IMR-90 (cell line): ENCODE data around the gene DCHS2. TPM values are rescaled to one million over a fixed set of nuclear protein-coding genes. Genes with fewer than 3 reads are reported as not detected.

ENCODE experiments used
- ATAC-seq: fragments of 200-7000 bp; cut with Tn5 transposase; 2 replicates; pipeline ENCODE4 v1.9.1; 2020; ENCODE audit warnings: low read depth, mild to moderate bottlenecking, moderate library complexity
- BruUV-seq: library from RNA; stranded (reverse); fragments of 400-500 nt; replicated peaks from 2 replicates; lab custom pipeline; 2021; lab: Mats Ljungman, UMichigan
- CTCF ChIA-PET: fragments of 300-600 bp; formaldehyde crosslinking; extraction: SDS; loops from one replicate; lab custom pipeline; 2021; ENCODE audit warnings: antibody characterized with exemption; lab: Yijun Ruan, JAX
- POLR2A ChIA-PET: fragments of 300-600 bp; sonication (Branson Sonifier 250); formaldehyde crosslinking; loops from one replicate; lab custom pipeline; 2022; ENCODE audit warnings: antibody characterized with exemption; ENCODE audit not compliant: unreplicated experiment; lab: Charles Lee
- DNase-seq: peaks from one replicate; pipeline ENCODE4 v3.0.0; 2013
- H2AFZ ChIP-seq: replicated peaks from 2 replicates; pipeline ENCODE3; 2013; ENCODE audit warnings: low read length, mild to moderate bottlenecking; ENCODE audit not compliant: poor library complexity
- H2AK5ac ChIP-seq: 2 replicates; pipeline ENCODE4 v1.6.1; 2013; ENCODE audit warnings: low read depth, low read length, inconsistent platforms
- H2AK9ac ChIP-seq: replicated peaks from 2 replicates; pipeline ENCODE3; 2013; ENCODE audit warnings: mild to moderate bottlenecking, low read depth, low read length, moderate library complexity; ENCODE audit not compliant: poor library complexity
- H2BK120ac ChIP-seq: 2 replicates; pipeline ENCODE4 v1.6.1; 2013; ENCODE audit warnings: low read depth, low read length, inconsistent platforms
- H2BK15ac ChIP-seq: 3 replicates; pipeline ENCODE4 v1.6.1; 2013; ENCODE audit warnings: low read depth, low read length, inconsistent platforms
- H2BK20ac ChIP-seq: 2 replicates; pipeline ENCODE4 v1.6.1; 2013; ENCODE audit warnings: low read depth, mild to moderate bottlenecking, inconsistent platforms, low read length, moderate library complexity
- H2BK5ac ChIP-seq: 2 replicates; pipeline ENCODE4 v1.6.1; 2013; ENCODE audit warnings: mild to moderate bottlenecking, low read depth, low read length, inconsistent platforms; ENCODE audit not compliant: poor library complexity, severe bottlenecking
- H3K14ac ChIP-seq: replicated peaks from 2 replicates; pipeline ENCODE4 v1.6.1; 2013; ENCODE audit warnings: low read depth, low read length, inconsistent platforms
- H3K18ac ChIP-seq: 2 replicates; pipeline ENCODE4 v1.6.1; 2013; ENCODE audit warnings: low read depth, low read length, control low read depth
- H3K23ac ChIP-seq: 2 replicates; pipeline ENCODE4 v1.6.1; 2013; ENCODE audit warnings: low read depth, low read length, inconsistent platforms
- H3K27ac ChIP-seq: 2 replicates; pipeline ENCODE4 v1.5.1; 2013; ENCODE audit warnings: mild to moderate bottlenecking, control low read depth, low read length; ENCODE audit not compliant: insufficient read depth
- H3K27me3 ChIP-seq: 2 replicates; pipeline ENCODE4 v1.6.1; 2013; ENCODE audit warnings: low read length; ENCODE audit not compliant: control insufficient read depth, insufficient read depth
- H3K36me3 ChIP-seq: 2 replicates; pipeline ENCODE4 v1.6.1; 2013; ENCODE audit warnings: low read length, mixed read lengths; ENCODE audit not compliant: control insufficient read depth, insufficient read depth
- H3K4ac ChIP-seq: 2 replicates; pipeline ENCODE4 v1.6.1; 2013; ENCODE audit warnings: low read depth, low read length, inconsistent platforms
- H3K4me1 ChIP-seq: 2 replicates; pipeline ENCODE4 v1.6.1; 2013; ENCODE audit warnings: low read length, mixed read lengths; ENCODE audit not compliant: control insufficient read depth, insufficient read depth
- H3K4me2 ChIP-seq: 2 replicates; pipeline ENCODE4 v1.6.1; 2013; ENCODE audit warnings: low read depth, mild to moderate bottlenecking, control low read depth, low read length, moderate library complexity
- H3K4me3 ChIP-seq: 2 replicates; pipeline ENCODE4 v1.5.1; 2013; ENCODE audit warnings: low read depth, mild to moderate bottlenecking, control low read depth, low read length, moderate library complexity; ENCODE audit not compliant: insufficient read depth
- H3K56ac ChIP-seq: 2 replicates; pipeline ENCODE4 v1.6.1; 2013; ENCODE audit warnings: low read length, inconsistent platforms; ENCODE audit not compliant: insufficient read depth; ENCODE audit errors: extremely low read depth
- H3K79me1 ChIP-seq, 2 experiments: 2 replicates each; pipeline ENCODE4 v1.6.1; 2013; ENCODE audit warnings: low read length in 2 of 2, inconsistent platforms in 1 of 2, low read depth in 1 of 2
- H3K9ac ChIP-seq: 2 replicates; pipeline ENCODE4 v1.6.1; 2013; ENCODE audit warnings: low read depth, low read length, control low read depth
- H3K9me1 ChIP-seq: 2 replicates; pipeline ENCODE4 v1.6.1; 2013; ENCODE audit warnings: low read length, inconsistent platforms; ENCODE audit not compliant: insufficient read depth
- H3K9me3 ChIP-seq: 2 replicates; pipeline ENCODE4 v1.6.1; 2013; ENCODE audit warnings: low read length; ENCODE audit not compliant: control insufficient read depth, insufficient read depth
- H4K20me1 ChIP-seq: 2 replicates; pipeline ENCODE4 v1.6.1; 2013; ENCODE audit warnings: low read length, inconsistent platforms; ENCODE audit not compliant: insufficient read depth
- H4K5ac ChIP-seq: 2 replicates; pipeline ENCODE4 v1.6.1; 2013; ENCODE audit warnings: mild to moderate bottlenecking, low read depth, low read length, control low read depth
- H4K8ac ChIP-seq, 2 experiments: 2 replicates each; pipeline ENCODE4 v1.6.1; 2013; ENCODE audit warnings: low read depth in 2 of 2, low read length in 2 of 2, control low read depth in 1 of 2, inconsistent platforms in 1 of 2
- H4K91ac ChIP-seq: 2 replicates; pipeline ENCODE4 v1.6.1; 2013; ENCODE audit warnings: low read depth, low read length, inconsistent platforms; ENCODE audit not compliant: insufficient read depth
- BHLHE40 ChIP-seq: fragments of 150-350 bp; IDR thresholded peaks from 2 replicates; pipeline ENCODE4 v1.6.1; 2016; ENCODE audit warnings: mild to moderate bottlenecking, low read depth, low read length
- CEBPB ChIP-seq: IDR thresholded peaks from 2 replicates; pipeline ENCODE4 v1.6.1; 2012; ENCODE audit warnings: low read depth, low read length, improper control_type of control experiment
- CHD1 ChIP-seq: IDR thresholded peaks from 2 replicates; pipeline ENCODE4 v1.6.1; 2012; ENCODE audit warnings: low read depth, low read length, improper control_type of control experiment
- FOS ChIP-seq: fragments of 150-350 bp; IDR thresholded peaks from 2 replicates; pipeline ENCODE4 v1.6.1; 2016; ENCODE audit warnings: low read depth, low read length
- MAFK ChIP-seq: IDR thresholded peaks from 2 replicates; pipeline ENCODE4 v1.6.1; 2012; ENCODE audit warnings: low read depth, low read length, improper control_type of control experiment
- MAZ ChIP-seq: IDR thresholded peaks from 2 replicates; pipeline ENCODE4 v1.6.1; 2012; ENCODE audit warnings: low read depth, mild to moderate bottlenecking, low read length, improper control_type of control experiment, moderate library complexity, borderline replicate concordance
- MXI1 ChIP-seq: IDR thresholded peaks from 2 replicates; pipeline ENCODE4 v1.6.1; 2012; ENCODE audit warnings: low read depth, mild to moderate bottlenecking, low read length, moderate library complexity, borderline replicate concordance
- NFE2L2 ChIP-seq: fragments of 150-350 bp; IDR thresholded peaks from 2 replicates; pipeline ENCODE4 v1.6.1; 2016; ENCODE audit warnings: low read depth, mild to moderate bottlenecking, low read length
- POLR2A ChIP-seq: IDR thresholded peaks from 2 replicates; pipeline ENCODE4 v1.6.1; 2012; ENCODE audit warnings: mild to moderate bottlenecking, low read depth, low read length
- RAD21 ChIP-seq: IDR thresholded peaks from 2 replicates; pipeline ENCODE4 v1.6.1; 2012; ENCODE audit warnings: low read length, improper control_type of control experiment
- RCOR1 ChIP-seq: IDR thresholded peaks from 2 replicates; pipeline ENCODE4 v1.6.1; 2012; ENCODE audit warnings: mild to moderate bottlenecking, low read length, improper control_type of control experiment; ENCODE audit not compliant: insufficient replicate concordance
- RFX5 ChIP-seq: IDR thresholded peaks from 2 replicates; pipeline ENCODE4 v1.8.0; 2012; ENCODE audit warnings: low read depth, mild to moderate bottlenecking, low read length, moderate library complexity
- SMC3 ChIP-seq: fragments of 150-350 bp; IDR thresholded peaks from 2 replicates; pipeline ENCODE4 v1.6.1; 2016; ENCODE audit warnings: low read depth, mild to moderate bottlenecking, antibody characterized with exemption, low read length, moderate library complexity
- WGBS, 2 experiments: methylation state at CpG; one replicate each; pipeline versions ENCODE4 v1.1.5 to v1.1.7; 2013; ENCODE audit warnings: missing lambda C conversion rate in 2 of 2; ENCODE audit not compliant: insufficient read length in 1 of 2; ENCODE audit errors: extremely low coverage in 2 of 2; 5-methylcytosine and 5-hydroxymethylcytosine counted together
- dilution Hi-C: fragments of 300-500 bp; cut with HindIII; formaldehyde crosslinking; loops from one replicate; pipeline ENCODE4 v1.14.3; 2018; ENCODE audit warnings: low sequenced_read_pairs; ENCODE audit not compliant: unreplicated experiment
- in situ Hi-C: fragments of 300-500 bp; cut with MboI; formaldehyde crosslinking; loops from 3 replicates; pipeline ENCODE4 v1.14.3; 2019; ENCODE audit warnings: low sequenced_read_pairs, inconsistent platforms, mixed read lengths
- intact Hi-C: fragments of 100-400 bp; cut with micrococcal nuclease; formaldehyde crosslinking; loops from 2 replicates; pipeline ENCODE4 v1.10.0; 2022
- polyA plus RNA-seq, 3 experiments: library from polyadenylated mRNA; depleted of rRNA; stranded (reverse); fragments of >200 nt; gene quantifications; 2 replicates each; pipeline ENCODE4 v1.2.3, GENCODE V29; 2012; ENCODE audit warnings: low replicate concordance in 1 of 3
- total RNA-seq: library from RNA; depleted of rRNA; stranded (reverse); fragments of >200 nt; gene quantifications from 2 replicates; pipeline ENCODE4 v1.2.3, GENCODE V29; 2012
- TF ChIP-seq, protein P1 (sequence below): conservative IDR thresholded peaks from 2 replicates; pipeline ENCODE4 v1.5.1; 2012; ENCODE audit warnings: mild to moderate bottlenecking, low read depth, low read length, improper control_type of control experiment
- TF ChIP-seq, protein P2 (sequence below): fragments of 150-350 bp; IDR thresholded peaks from 2 replicates; pipeline ENCODE4 v1.6.1; 2016; ENCODE audit warnings: low read depth, mild to moderate bottlenecking, low read length, moderate library complexity, borderline replicate concordance
- TF ChIP-seq, protein P3 (sequence below): fragments of 150-350 bp; IDR thresholded peaks from 2 replicates; pipeline ENCODE4 v1.6.1; 2017; ENCODE audit warnings: mild to moderate bottlenecking, antibody characterized with exemption, low read length, low read depth

The DCHS2 gene
- total and polyA plus RNA-seq, 2 of the 4 experiments (the other 2 are of a cell fraction): not detected

DNA sequence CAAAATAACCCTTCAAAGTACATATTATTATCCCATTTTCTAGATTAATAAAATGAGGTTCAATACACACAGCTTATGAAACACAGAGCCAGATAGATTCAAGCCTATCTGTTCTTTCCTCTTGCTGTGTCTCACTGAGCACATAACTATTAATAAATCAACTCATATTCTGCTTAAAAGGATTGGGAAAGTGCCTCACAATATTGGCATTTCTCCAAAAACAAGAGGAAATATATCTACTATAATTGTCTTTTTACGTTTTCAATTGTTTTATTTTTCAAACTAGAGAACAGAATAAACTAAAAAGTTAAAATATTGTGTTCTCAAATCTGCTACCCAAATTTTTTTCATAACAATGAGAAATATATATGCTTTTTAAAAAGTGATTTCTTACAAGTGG lies 15.8 kb downstream of the DCHS2 start:
- H4K8ac ChIP-seq: no peak overlapping the region
- no peaks in the 10 kb centered on the region for H3K9me3 ChIP-seq
- no CpG with 5 or more reads among the region's 1 CpG for WGBS, 2 experiments
- no peak overlapping the region for H3K27ac ChIP-seq
- no TSS peak for BruUV-seq
- no peak overlapping the region for H2BK15ac ChIP-seq
- no peak overlapping the region for H2BK5ac ChIP-seq
- no peak overlapping the region for H3K23ac ChIP-seq
- H3K9ac ChIP-seq: no peak overlapping the region
- no peaks in the 10 kb centered on the region for H3K79me1 ChIP-seq
- H3K36me3 ChIP-seq: no peaks in the 10 kb centered on the region
- POLR2A ChIA-PET: no interaction called here
- H2AK5ac ChIP-seq: no peak overlapping the region
- no peak overlapping the region for H3K4me3 ChIP-seq
- H3K9me1 ChIP-seq: no peaks in the 10 kb centered on the region
- H2BK120ac ChIP-seq: no peak overlapping the region
- no peak overlapping the region for H2AFZ ChIP-seq
- H4K20me1 ChIP-seq: no peaks in the 10 kb centered on the region
- H3K4me1 ChIP-seq: no peaks in the 10 kb centered on the region
- dilution Hi-C loops: no loop called here
- DNase-seq: no peak
- CTCF ChIA-PET: interaction anchor here (1.1 kb wide), 1 partner anchor 12 kb away, joined by 3 read pairs; no protein-coding TSS in a partner anchor
- no peak overlapping the region for H3K4ac ChIP-seq
- H4K5ac ChIP-seq: no peak overlapping the region
- H3K56ac ChIP-seq: no peak overlapping the region
- no peak overlapping the region for H3K4me2 ChIP-seq
- intact Hi-C loops: no loop called here
- H2AK9ac ChIP-seq: no peak overlapping the region
- no peak overlapping the region for H4K91ac ChIP-seq
- TF ChIP-seq MAFK: no peak
- TF ChIP-seq POLR2A: no peak
- no peak for TF ChIP-seq RAD21
- no peak for TF ChIP-seq RCOR1
- TF ChIP-seq, protein P1, sequence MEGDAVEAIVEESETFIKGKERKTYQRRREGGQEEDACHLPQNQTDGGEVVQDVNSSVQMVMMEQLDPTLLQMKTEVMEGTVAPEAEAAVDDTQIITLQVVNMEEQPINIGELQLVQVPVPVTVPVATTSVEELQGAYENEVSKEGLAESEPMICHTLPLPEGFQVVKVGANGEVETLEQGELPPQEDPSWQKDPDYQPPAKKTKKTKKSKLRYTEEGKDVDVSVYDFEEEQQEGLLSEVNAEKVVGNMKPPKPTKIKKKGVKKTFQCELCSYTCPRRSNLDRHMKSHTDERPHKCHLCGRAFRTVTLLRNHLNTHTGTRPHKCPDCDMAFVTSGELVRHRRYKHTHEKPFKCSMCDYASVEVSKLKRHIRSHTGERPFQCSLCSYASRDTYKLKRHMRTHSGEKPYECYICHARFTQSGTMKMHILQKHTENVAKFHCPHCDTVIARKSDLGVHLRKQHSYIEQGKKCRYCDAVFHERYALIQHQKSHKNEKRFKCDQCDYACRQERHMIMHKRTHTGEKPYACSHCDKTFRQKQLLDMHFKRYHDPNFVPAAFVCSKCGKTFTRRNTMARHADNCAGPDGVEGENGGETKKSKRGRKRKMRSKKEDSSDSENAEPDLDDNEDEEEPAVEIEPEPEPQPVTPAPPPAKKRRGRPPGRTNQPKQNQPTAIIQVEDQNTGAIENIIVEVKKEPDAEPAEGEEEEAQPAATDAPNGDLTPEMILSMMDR: no peak
- no peak for TF ChIP-seq MAZ
- TF ChIP-seq CHD1: no peak
- TF ChIP-seq SMC3: no peak
- TF ChIP-seq FOS: no peak
- TF ChIP-seq RFX5: no peak
- TF ChIP-seq MXI1: no peak
- no peak for TF ChIP-seq BHLHE40
- TF ChIP-seq CEBPB: no peak
- no peak for TF ChIP-seq NFE2L2
- TF ChIP-seq, protein P2, sequence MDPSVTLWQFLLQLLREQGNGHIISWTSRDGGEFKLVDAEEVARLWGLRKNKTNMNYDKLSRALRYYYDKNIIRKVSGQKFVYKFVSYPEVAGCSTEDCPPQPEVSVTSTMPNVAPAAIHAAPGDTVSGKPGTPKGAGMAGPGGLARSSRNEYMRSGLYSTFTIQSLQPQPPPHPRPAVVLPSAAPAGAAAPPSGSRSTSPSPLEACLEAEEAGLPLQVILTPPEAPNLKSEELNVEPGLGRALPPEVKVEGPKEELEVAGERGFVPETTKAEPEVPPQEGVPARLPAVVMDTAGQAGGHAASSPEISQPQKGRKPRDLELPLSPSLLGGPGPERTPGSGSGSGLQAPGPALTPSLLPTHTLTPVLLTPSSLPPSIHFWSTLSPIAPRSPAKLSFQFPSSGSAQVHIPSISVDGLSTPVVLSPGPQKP: no peak
- TF ChIP-seq, protein P3, sequence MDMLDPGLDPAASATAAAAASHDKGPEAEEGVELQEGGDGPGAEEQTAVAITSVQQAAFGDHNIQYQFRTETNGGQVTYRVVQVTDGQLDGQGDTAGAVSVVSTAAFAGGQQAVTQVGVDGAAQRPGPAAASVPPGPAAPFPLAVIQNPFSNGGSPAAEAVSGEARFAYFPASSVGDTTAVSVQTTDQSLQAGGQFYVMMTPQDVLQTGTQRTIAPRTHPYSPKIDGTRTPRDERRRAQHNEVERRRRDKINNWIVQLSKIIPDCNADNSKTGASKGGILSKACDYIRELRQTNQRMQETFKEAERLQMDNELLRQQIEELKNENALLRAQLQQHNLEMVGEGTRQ: no peak
- in situ Hi-C loops: no loop called here
- H3K14ac ChIP-seq: no peak overlapping the region
- H2BK20ac ChIP-seq: no peak overlapping the region
- no peak for ATAC-seq
- no peak overlapping the region for H3K18ac ChIP-seq
- H3K27me3 ChIP-seq: no peaks in the 10 kb centered on the region
